Hepatocyte (in vitro differentiated cells): ENCODE data around the gene CFAP221. TPM values are rescaled to one million over a fixed set of nuclear protein-coding genes. Genes with fewer than 3 reads are reported as not detected.

Experiments used
- DNase-seq: peaks from one replicate; pipeline ENCODE4 v3.0.0-alpha.2; 2016; ENCODE audit warnings: low spot score
- H2AFZ ChIP-seq: fragments of 200-600 bp; sonication (generic); 2 replicates; pipeline ENCODE4 v1.6.0; 2016; ENCODE audit warnings: antibody characterized with exemption, mild to moderate bottlenecking
- H3K27ac ChIP-seq: fragments of 200-600 bp; sonication (generic); 2 replicates; pipeline ENCODE4 v1.5.1; 2016; ENCODE audit warnings: mild to moderate bottlenecking
- H3K27me3 ChIP-seq: fragments of 200-600 bp; sonication (generic); 2 replicates; pipeline ENCODE4 v1.6.1; 2016
- H3K36me3 ChIP-seq: fragments of 200-600 bp; sonication (generic); replicated peaks from 2 replicates; pipeline ENCODE4 v1.5.1; 2016; ENCODE audit warnings: low read depth; ENCODE audit not compliant: insufficient read depth
- H3K4me1 ChIP-seq: fragments of 200-600 bp; sonication (generic); 2 replicates; pipeline ENCODE4 v1.5.1; 2016; ENCODE audit warnings: mild to moderate bottlenecking, moderate library complexity; ENCODE audit not compliant: insufficient read depth
- H3K4me2 ChIP-seq: fragments of 200-600 bp; sonication (generic); 2 replicates; pipeline ENCODE4 v1.6.0; 2016
- H3K4me3 ChIP-seq: fragments of 200-600 bp; sonication (generic); 2 replicates; pipeline ENCODE4 v1.5.1; 2016; ENCODE audit warnings: mild to moderate bottlenecking
- H3K79me2 ChIP-seq: fragments of 200-600 bp; sonication (generic); 2 replicates; pipeline ENCODE4 v1.6.0; 2017; ENCODE audit warnings: mild to moderate bottlenecking
- H3K9me2 ChIP-seq: fragments of 200-600 bp; sonication (generic); replicated peaks from 2 replicates; pipeline ENCODE4 v1.6.0; 2017; ENCODE audit warnings: mild to moderate bottlenecking; ENCODE audit not compliant: insufficient read depth
- H3K9me3 ChIP-seq: fragments of 200-600 bp; sonication (generic); 2 replicates; pipeline ENCODE4 v1.5.1; 2016; ENCODE audit warnings: low read depth, mild to moderate bottlenecking
- H4K20me1 ChIP-seq: fragments of 200-600 bp; sonication (generic); 2 replicates; pipeline ENCODE4 v1.6.0; 2016; ENCODE audit warnings: mild to moderate bottlenecking; ENCODE audit not compliant: insufficient read depth, poor library complexity, severe bottlenecking
- CTCF ChIP-seq: fragments of 200-600 bp; sonication (generic); IDR thresholded peaks from 2 replicates; pipeline ENCODE4 v1.5.1; 2016; ENCODE audit warnings: antibody characterized with exemption, mild to moderate bottlenecking; ENCODE audit not compliant: poor library complexity
- EZH2 ChIP-seq: fragments of 200-600 bp; sonication (generic); IDR thresholded peaks from 2 replicates; pipeline ENCODE4 v1.6.1; 2016; ENCODE audit warnings: antibody characterized with exemption, mild to moderate bottlenecking, borderline replicate concordance
- EZH2phosphoT487 ChIP-seq: fragments of 200-600 bp; sonication (generic); IDR thresholded peaks from one replicate; pipeline ENCODE4 v1.6.1; 2018; ENCODE audit warnings: antibody characterized with exemption, mild to moderate bottlenecking, low read depth, moderate library complexity; ENCODE audit not compliant: unreplicated experiment, severe bottlenecking
- WGBS: methylation state at CpG from one replicate; pipeline ENCODE4 v1.1.6; 2016; ENCODE audit warnings: low lambda C conversion rate; ENCODE audit errors: missing lambda C conversion rate; 5-methylcytosine and 5-hydroxymethylcytosine counted together
- polyA plus RNA-seq: library from polyadenylated mRNA; unstranded; fragments of >200 nt; fragmentation: Nextera tagmentation; extraction: Ambion mirVana; gene quantifications from 2 replicates; pipeline ENCODE4 v1.2.1, GENCODE V29; 2016
- total RNA-seq: library from RNA; depleted of rRNA; stranded (reverse); fragments of >200 nt; gene quantifications from 2 replicates; pipeline ENCODE4 v1.2.3, GENCODE V29; 2014

Gene CFAP221
- total and polyA plus RNA-seq, 2 experiments from 2014 or later: 3.3 to 3.4 TPM

- Histone ChIP-seq H3K36me3 (no peaks in the 10 kb centered on the region), H3K4me1 (no peaks in the 10 kb centered on the region), H3K4me2 (no peak overlapping the region), H3K27ac (no peak overlapping the region), H3K4me3 (no peak overlapping the region), H3K9me3 (no peaks in the 10 kb centered on the region), H3K9me2 (no peaks in the 10 kb centered on the region), H2AFZ (no peak overlapping the region), H3K27me3 (no peaks in the 10 kb centered on the region), H3K79me2 (no peaks in the 10 kb centered on the region), H4K20me1 (no peaks in the 10 kb centered on the region)
- peak; percentile 13 for DNase-seq
- 57% methylated on average over 5 of the region's 5 CpGs for WGBS
- TF ChIP-seq CTCF: no peak
- TF ChIP-seq EZH2: no peak
- no peak for TF ChIP-seq EZH2phosphoT487
These were observed 54.5 kb downstream of the CFAP221 start for GRCh38 chr2:119598596-119599263.

GRCh38 chr2:119599384-119599783 lies 55.1 kb downstream of the CFAP221 start:
- no peaks in the 10 kb centered on the region for H3K9me2 ChIP-seq
- no peaks in the 10 kb centered on the region for H3K27me3 ChIP-seq
- H2AFZ ChIP-seq: no peak overlapping the region
- no peaks in the 10 kb centered on the region for H4K20me1 ChIP-seq
- no peak overlapping the region for H3K4me2 ChIP-seq
- H3K4me3 ChIP-seq: no peak overlapping the region
- WGBS: 84% methylated on average over 2 of the region's 2 CpGs
- no peak for DNase-seq
- H3K79me2 ChIP-seq: no peaks in the 10 kb centered on the region
- H3K9me3 ChIP-seq: no peaks in the 10 kb centered on the region
- no peak for TF ChIP-seq EZH2phosphoT487
- no peak for TF ChIP-seq CTCF
- no peak for TF ChIP-seq EZH2
- H3K27ac ChIP-seq: no peak overlapping the region
- H3K36me3 ChIP-seq: no peaks in the 10 kb centered on the region
- no peaks in the 10 kb centered on the region for H3K4me1 ChIP-seq

GRCh38 chr2:119605096-119605495 lies 60.8 kb downstream of the CFAP221 start:
- Histone ChIP-seq H4K20me1 (no peaks in the 10 kb centered on the region), H2AFZ (no peak overlapping the region), H3K9me3 (no peaks in the 10 kb centered on the region), H3K4me3 (no peak overlapping the region), H3K79me2 (no peaks in the 10 kb centered on the region), H3K27me3 (no peaks in the 10 kb centered on the region), H3K4me2 (no peak overlapping the region), H3K9me2 (no peaks in the 10 kb centered on the region), H3K4me1 (no peaks in the 10 kb centered on the region), H3K36me3 (no peaks in the 10 kb centered on the region), H3K27ac (no peak overlapping the region)
- TF ChIP-seq EZH2phosphoT487: no peak
- no peak for TF ChIP-seq CTCF
- WGBS: 82% methylated on average over 4 of the region's 4 CpGs
- DNase-seq: no peak
